Calu3 (cell line): ENCODE results near the gene CIB4. TPM values are rescaled to one million over a fixed set of nuclear protein-coding genes. Genes with fewer than 3 reads are reported as not detected.

Experiments
- BruUV-seq: library from RNA; stranded (reverse); fragments of 400-500 nt; replicated peaks from 2 replicates; lab custom pipeline; 2021; lab: Mats Ljungman, UMichigan
- CTCF ChIA-PET: fragments of 300-600 bp; sonication (Branson Sonifier 250); formaldehyde crosslinking; loops from one replicate; lab custom pipeline; 2022; ENCODE audit warnings: antibody characterized with exemption; lab: Charles Lee
- DNase-seq: peaks from one replicate; pipeline ENCODE4 v3.0.0; 2022
- H3K27ac Mint-ChIP-seq: one replicate; pipeline ENCODE4 v1.8.0; 2022; ENCODE audit warnings: mixed read lengths; ENCODE audit not compliant: unreplicated experiment
- H3K27me3 Mint-ChIP-seq: one replicate; pipeline ENCODE4 v1.8.0; 2022; ENCODE audit warnings: mixed read lengths; ENCODE audit not compliant: unreplicated experiment
- H3K36me3 Mint-ChIP-seq: one replicate; pipeline ENCODE4 v1.8.0; 2022; ENCODE audit warnings: mild to moderate bottlenecking, moderate library complexity, mixed read lengths; ENCODE audit not compliant: insufficient read depth, unreplicated experiment
- H3K4me1 Mint-ChIP-seq: one replicate; pipeline ENCODE4 v1.8.0; 2022; ENCODE audit warnings: mild to moderate bottlenecking, low read depth, mixed read lengths; ENCODE audit not compliant: unreplicated experiment
- H3K4me3 Mint-ChIP-seq: one replicate; pipeline ENCODE4 v1.8.0; 2022; ENCODE audit warnings: mild to moderate bottlenecking, low read depth, moderate library complexity, mixed read lengths; ENCODE audit not compliant: unreplicated experiment
- H3K9me3 Mint-ChIP-seq: one replicate; pipeline ENCODE4 v1.8.0; 2022; ENCODE audit warnings: low read depth, mixed read lengths; ENCODE audit not compliant: unreplicated experiment
- CTCF ChIP-seq: fragments of 200-600 bp; IDR thresholded peaks from one replicate; pipeline ENCODE4 v1.8.0; 2022; ENCODE audit warnings: antibody characterized with exemption; ENCODE audit not compliant: unreplicated experiment
- intact Hi-C: fragments of 100-400 bp; cut with micrococcal nuclease; formaldehyde crosslinking; loops from one replicate; pipeline ENCODE4 v1.10.0; 2022; ENCODE audit not compliant: unreplicated experiment
- total RNA-seq: library from RNA; stranded (reverse); gene quantifications from 2 replicates; pipeline ENCODE4 v1.2.3, GENCODE V29; 2022

CIB4 gene
- total RNA-seq, 1 experiment from 2014 or later, result not detected

GRCh38 chr2:26626606-26627005, 14.6 kb downstream of the CIB4 start:
- H3K36me3 Mint-ChIP-seq, result no peaks in the 10 kb centered on the region
- H3K27ac Mint-ChIP-seq, result no peak overlapping the region
- H3K9me3 Mint-ChIP-seq, result no peaks in the 10 kb centered on the region
- TF ChIP-seq CTCF, result no peak
- H3K4me1 Mint-ChIP-seq, result peaks cover 15% of the 10 kb centered on the region
- peaks cover 10% of the 10 kb centered on the region for H3K27me3 Mint-ChIP-seq
- intact Hi-C loops, result no loop called here
- no peak overlapping the region for H3K4me3 Mint-ChIP-seq
- CTCF ChIA-PET, result interaction anchor here (0.6 to 0.7 kb wide), 2 partner anchors 20 to 91 kb away, joined by 3 to 4 read pairs; no protein-coding TSS in a partner anchor
- DNase-seq, result no peak
- no TSS peak for BruUV-seq

GRCh38 chr2:26623541-26624495, 17.3 kb downstream of the CIB4 start:
- no peak for DNase-seq
- CTCF ChIA-PET, result interaction anchor here (0.6 to 1.0 kb wide), 2 partner anchors 12 to 692 kb away, joined by 3 to 4 read pairs; no protein-coding TSS in a partner anchor
- no peaks in the 10 kb centered on the region for H3K36me3 Mint-ChIP-seq
- no peak for TF ChIP-seq CTCF
- intact Hi-C loops, result no loop called here
- no peaks in the 10 kb centered on the region for H3K4me1 Mint-ChIP-seq
- no TSS peak for BruUV-seq
- no peak overlapping the region for H3K27ac Mint-ChIP-seq
- peaks cover 33% of the 10 kb centered on the region for H3K27me3 Mint-ChIP-seq
- no peaks in the 10 kb centered on the region for H3K9me3 Mint-ChIP-seq
- no peak overlapping the region for H3K4me3 Mint-ChIP-seq

- DNase-seq, result no peak
- CTCF ChIA-PET, result interaction anchor here (0.8 to 1.0 kb wide), 2 partner anchors 15 kb away, joined by 3 to 5 read pairs; no protein-coding TSS in a partner anchor
- intact Hi-C loops, result no loop called here
- no peaks in the 10 kb centered on the region for H3K9me3 Mint-ChIP-seq
- H3K27me3 Mint-ChIP-seq, result peaks cover 51% of the 10 kb centered on the region
- H3K36me3 Mint-ChIP-seq, result no peaks in the 10 kb centered on the region
- no peak for TF ChIP-seq CTCF
- BruUV-seq, result no TSS peak
- no peak overlapping the region for H3K27ac Mint-ChIP-seq
- H3K4me3 Mint-ChIP-seq, result no peak overlapping the region
- no peaks in the 10 kb centered on the region for H3K4me1 Mint-ChIP-seq
Observed at GRCh38 chr2:26621469-26622199, 19.5 kb downstream of the CIB4 start.

- BruUV-seq, result no TSS peak
- H3K4me1 Mint-ChIP-seq, result no peaks in the 10 kb centered on the region
- no peak for DNase-seq
- intact Hi-C loops, result no loop called here
- no peak overlapping the region for H3K27ac Mint-ChIP-seq
- no peaks in the 10 kb centered on the region for H3K9me3 Mint-ChIP-seq
- H3K27me3 Mint-ChIP-seq, result peaks cover 57% of the 10 kb centered on the region
- no peak overlapping the region for H3K4me3 Mint-ChIP-seq
- CTCF ChIA-PET, result interaction anchor here (0.6 kb wide), 1 partner anchor 500 kb away, joined by 3 read pairs; no protein-coding TSS in a partner anchor
- TF ChIP-seq CTCF, result no peak
- no peaks in the 10 kb centered on the region for H3K36me3 Mint-ChIP-seq
Observed at GRCh38 chr2:26620031-26620605, 21.0 kb downstream of the CIB4 start.
